ENCODE measurements around the gene FMC1. TPM values are rescaled to one million over a fixed set of nuclear protein-coding genes. Genes with fewer than 3 reads are reported as not detected.

Gene FMC1
- polyA plus RNA-seq, 1 donor (not counting 4 experiments of a cell fraction or from before 2014, with no cell fraction given) = 7.8 TPM

- FAIRE-seq (no peak), DNase-seq (ENCODE audit: low read depth, low spot score) (no peak)
- Histone ChIP-seq H3K27me3 (ENCODE audit: control insufficient read depth, extremely low read depth, insufficient read depth, low read length) (no peaks in the 10 kb centered on the region), H3K27ac (ENCODE audit: control insufficient read depth, insufficient read depth, low read length) (peak overlapping the region; percentile 90), H3K4me3 (ENCODE audit: control insufficient read depth in 2 of 3, extremely low read depth in 1 of 3, insufficient read depth in 2 of 3, low read depth in 1 of 3, low read length in 3 of 3) (peak overlapping the region; percentile 74 to 97 (median 97)), H3K9me1 (ENCODE audit: control insufficient read depth, extremely low read depth, insufficient read depth, low read length) (no peaks in the 10 kb centered on the region), H3K9me3 (ENCODE audit: control insufficient read depth, low read depth, low read length) (no peaks in the 10 kb centered on the region), H3K79me2 (ENCODE audit: control insufficient read depth, insufficient read depth, low read length) (peaks cover 14% of the 10 kb centered on the region), H4K20me1 (ENCODE audit: control insufficient read depth, extremely low read depth, insufficient read depth, low read length) (no peaks in the 10 kb centered on the region), H3K9ac (ENCODE audit: control insufficient read depth, extremely low read depth, insufficient read depth, low read length) (peak overlapping the region; percentile 99), H3K36me3 (ENCODE audit: control insufficient read depth in 2 of 2, extremely low read depth in 1 of 2, insufficient read depth in 2 of 2, low read length in 2 of 2) (peaks cover 0 to 4% of the 10 kb centered on the region in 2 experiments), H3K4me1 (ENCODE audit: control insufficient read depth, extremely low read depth, insufficient read depth, low read length) (peaks cover 5% of the 10 kb centered on the region), H3K4me2 (ENCODE audit: control insufficient read depth, extremely low read depth, insufficient read depth, low read depth, low read length) (peak overlapping the region; percentile 100), H2AFZ (ENCODE audit: control insufficient read depth, low read length) (peak overlapping the region; percentile 99)
- TF ChIP-seq CTCF (optimal IDR thresholded peaks at IDR 0.05 in 1 of 3, IDR thresholded peaks at IDR 0.05 in 1 of 3, conservative IDR thresholded peaks at IDR 0.05 in 1 of 3; ENCODE audit: extremely low read depth in 1 of 3, insufficient read depth in 2 of 3, low read length in 3 of 3) (no peak), EZH2 (IDR thresholded peaks at IDR 0.05; ENCODE audit: low read length) (no peak)
- dilution Hi-C loops (cut with MboI; ENCODE audit: extremely low pct_ligation_motif_present, low sequenced_read_pairs) = no loop called here
Measured at GRCh38 chr7:139340808-139341057, 404 bp upstream of the FMC1 start.

- no peaks in the 10 kb centered on the region for H4K20me1 ChIP-seq (ENCODE audit: control insufficient read depth, extremely low read depth, insufficient read depth, low read length)
- peak overlapping the region; percentile 100 for H3K4me2 ChIP-seq (ENCODE audit: control insufficient read depth, extremely low read depth, insufficient read depth, low read depth, low read length)
- H3K4me3 ChIP-seq (ENCODE audit: control insufficient read depth in 2 of 3, extremely low read depth in 1 of 3, insufficient read depth in 2 of 3, low read depth in 1 of 3, low read length in 3 of 3) = peak overlapping the region; percentile 74 to 97 (median 97)
- H3K27me3 ChIP-seq (ENCODE audit: control insufficient read depth, extremely low read depth, insufficient read depth, low read length) = no peaks in the 10 kb centered on the region
- peak; percentile 26 for FAIRE-seq
- peak overlapping the region; percentile 90 for H3K27ac ChIP-seq (ENCODE audit: control insufficient read depth, insufficient read depth, low read length)
- H3K9me1 ChIP-seq (ENCODE audit: control insufficient read depth, extremely low read depth, insufficient read depth, low read length) = no peaks in the 10 kb centered on the region
- peaks cover 14% of the 10 kb centered on the region for H3K79me2 ChIP-seq (ENCODE audit: control insufficient read depth, insufficient read depth, low read length)
- peaks cover 5% of the 10 kb centered on the region for H3K4me1 ChIP-seq (ENCODE audit: control insufficient read depth, extremely low read depth, insufficient read depth, low read length)
- DNase-seq (ENCODE audit: low read depth, low spot score) = no peak
- dilution Hi-C loops (cut with MboI; ENCODE audit: extremely low pct_ligation_motif_present, low sequenced_read_pairs) = no loop called here
- TF ChIP-seq CTCF (optimal IDR thresholded peaks at IDR 0.05 in 1 of 3, IDR thresholded peaks at IDR 0.05 in 1 of 3, conservative IDR thresholded peaks at IDR 0.05 in 1 of 3; ENCODE audit: extremely low read depth in 1 of 3, insufficient read depth in 2 of 3, low read length in 3 of 3) (no peak), EZH2 (IDR thresholded peaks at IDR 0.05; ENCODE audit: low read length) (no peak)
- peak overlapping the region; percentile 99 for H2AFZ ChIP-seq (ENCODE audit: control insufficient read depth, low read length)
- H3K36me3 ChIP-seq (ENCODE audit: control insufficient read depth in 2 of 2, extremely low read depth in 1 of 2, insufficient read depth in 2 of 2, low read length in 2 of 2) = peaks cover 2 to 4% of the 10 kb centered on the region in 2 experiments
- peak overlapping the region; percentile 99 for H3K9ac ChIP-seq (ENCODE audit: control insufficient read depth, extremely low read depth, insufficient read depth, low read length)
- no peaks in the 10 kb centered on the region for H3K9me3 ChIP-seq (ENCODE audit: control insufficient read depth, low read depth, low read length)
Measured at GRCh38 chr7:139341776-139342226, 664 bp downstream of the FMC1 start.

Measured in keratinocyte (primary cell).